Prostate gland (tissue), 2 donors: Measurements from ENCODE around the gene TCP11L1.

Experiments used
- POLR2A ChIP-seq: fragments of 450-650 bp; IDR thresholded peaks from one replicate; pipeline ENCODE4 v1.6.1; 2016; ENCODE audit warnings: antibody characterized with exemption, mild to moderate bottlenecking
- TF ChIP-seq, protein P1 (sequence below), 4 experiments: fragments of 200-600 bp in 2 of 4; fragments of 450-650 bp in 2 of 4; sonication (generic) in 2 of 4; IDR thresholded peaks; 1 replicate in 3 of 4; 2 replicates in 1 of 4; pipeline ENCODE4 v1.5.1; 2016 to 2019; ENCODE audit warnings: antibody characterized with exemption in 4 of 4, mild to moderate bottlenecking in 2 of 4, moderate library complexity in 2 of 4

DNA sequence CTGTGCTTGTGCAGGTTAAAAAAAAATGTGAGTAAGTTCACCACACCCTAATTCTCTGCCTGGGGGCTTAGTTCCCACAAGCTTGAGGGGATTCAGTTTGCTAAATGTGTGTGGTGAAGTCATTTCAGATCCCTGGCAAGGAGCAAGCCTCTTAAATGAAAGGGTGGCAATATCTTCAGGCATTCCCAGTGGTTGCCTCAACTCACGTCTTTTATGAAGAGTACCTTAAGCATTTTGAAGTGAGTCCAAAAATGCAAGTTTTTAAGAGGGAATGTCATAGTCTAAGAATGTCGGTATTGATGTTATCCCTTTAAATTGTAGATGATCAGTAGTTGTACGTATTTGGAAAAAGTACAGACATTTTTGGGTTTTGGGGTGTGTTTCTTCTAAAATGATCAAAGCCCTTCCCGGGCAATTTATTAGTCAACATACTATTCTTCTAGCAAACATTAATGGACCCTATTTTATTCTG lies 4.9 kb downstream of the TCP11L1 start:
- TF ChIP-seq, protein P1, sequence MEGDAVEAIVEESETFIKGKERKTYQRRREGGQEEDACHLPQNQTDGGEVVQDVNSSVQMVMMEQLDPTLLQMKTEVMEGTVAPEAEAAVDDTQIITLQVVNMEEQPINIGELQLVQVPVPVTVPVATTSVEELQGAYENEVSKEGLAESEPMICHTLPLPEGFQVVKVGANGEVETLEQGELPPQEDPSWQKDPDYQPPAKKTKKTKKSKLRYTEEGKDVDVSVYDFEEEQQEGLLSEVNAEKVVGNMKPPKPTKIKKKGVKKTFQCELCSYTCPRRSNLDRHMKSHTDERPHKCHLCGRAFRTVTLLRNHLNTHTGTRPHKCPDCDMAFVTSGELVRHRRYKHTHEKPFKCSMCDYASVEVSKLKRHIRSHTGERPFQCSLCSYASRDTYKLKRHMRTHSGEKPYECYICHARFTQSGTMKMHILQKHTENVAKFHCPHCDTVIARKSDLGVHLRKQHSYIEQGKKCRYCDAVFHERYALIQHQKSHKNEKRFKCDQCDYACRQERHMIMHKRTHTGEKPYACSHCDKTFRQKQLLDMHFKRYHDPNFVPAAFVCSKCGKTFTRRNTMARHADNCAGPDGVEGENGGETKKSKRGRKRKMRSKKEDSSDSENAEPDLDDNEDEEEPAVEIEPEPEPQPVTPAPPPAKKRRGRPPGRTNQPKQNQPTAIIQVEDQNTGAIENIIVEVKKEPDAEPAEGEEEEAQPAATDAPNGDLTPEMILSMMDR (IDR thresholded peaks at IDR 0.05), result no peak
- TF ChIP-seq POLR2A, result no peak
